ENCODE data around the gene PCED1A.

Gene PCED1A

GRCh38 chr20:2872459-2873009, 32.1 kb upstream of the PCED1A start:
- Mint-ChIP-seq H3K9me3 (no peaks in the 10 kb centered on the region), H3K4me3 (peak overlapping the region; percentile 94 to 95), H3K27me3 (no peaks in the 10 kb centered on the region), H3K27ac (peak overlapping the region; percentile 94 to 95), H3K4me1 (peaks cover 74% of the 10 kb centered on the region)
- ATAC-seq (peak; percentile 71), DNase-seq (peak; percentile 82 to 85)

- H3K4me3 Mint-ChIP-seq, result peak overlapping the region; percentile 94 to 95
- DNase-seq (peak in 1 of 2 donors; percentile 73), ATAC-seq (peak; percentile 48)
- peak overlapping the region in 1 of 2 donors; percentile 95 for H3K27ac Mint-ChIP-seq
- no peaks in the 10 kb centered on the region for H3K9me3 Mint-ChIP-seq
- H3K4me1 Mint-ChIP-seq, result peaks cover 78% of the 10 kb centered on the region
- no peaks in the 10 kb centered on the region for H3K27me3 Mint-ChIP-seq
Measured at GRCh38 chr20:2871661-2872458, 31.4 kb upstream of the PCED1A start.

GRCh38 chr20:2871111-2871465, 30.6 kb upstream of the PCED1A start:
- ATAC-seq (no peak), DNase-seq (no peak)
- Mint-ChIP-seq H3K9me3 (no peaks in the 10 kb centered on the region), H3K4me3 (peak overlapping the region; percentile 94 to 95), H3K27me3 (no peaks in the 10 kb centered on the region), H3K27ac (peak overlapping the region; percentile 20 to 36), H3K4me1 (peaks cover 79% of the 10 kb centered on the region)

GRCh38 chr20:2869381-2869780, 28.9 kb upstream of the PCED1A start:
- Mint-ChIP-seq H3K27ac (peak overlapping the region in 1 of 2 donors; percentile 55), H3K4me1 (peaks cover 79% of the 10 kb centered on the region), H3K27me3 (no peaks in the 10 kb centered on the region), H3K4me3 (no peak overlapping the region), H3K9me3 (no peaks in the 10 kb centered on the region)
- DNase-seq (no peak), ATAC-seq (no peak)

GRCh38 chr20:2867081-2867864, 26.8 kb upstream of the PCED1A start:
- no peaks in the 10 kb centered on the region for H3K9me3 Mint-ChIP-seq
- H3K4me3 Mint-ChIP-seq, result peak overlapping the region in 1 of 2 donors; percentile 29
- no peak for DNase-seq
- H3K27me3 Mint-ChIP-seq, result no peaks in the 10 kb centered on the region
- H3K4me1 Mint-ChIP-seq, result peaks cover 82% of the 10 kb centered on the region
- peak overlapping the region; percentile 35 to 65 for H3K27ac Mint-ChIP-seq
- no peak for ATAC-seq

GRCh38 chr20:2866236-2866635, 25.8 kb upstream of the PCED1A start:
- Mint-ChIP-seq H3K27me3 (no peaks in the 10 kb centered on the region), H3K4me3 (peak overlapping the region in 1 of 2 donors; percentile 46), H3K9me3 (no peaks in the 10 kb centered on the region), H3K27ac (no peak overlapping the region), H3K4me1 (peaks cover 73% of the 10 kb centered on the region)
- DNase-seq, result no peak
- peak; percentile 46 for ATAC-seq

- ATAC-seq (peak; percentile 90), DNase-seq (peak; percentile 67 to 72)
- Mint-ChIP-seq H3K9me3 (no peaks in the 10 kb centered on the region), H3K4me3 (peak overlapping the region in 1 of 2 donors; percentile 78), H3K27me3 (no peaks in the 10 kb centered on the region), H3K4me1 (peaks cover 67% of the 10 kb centered on the region), H3K27ac (peak overlapping the region in 1 of 2 donors; percentile 2)
Measured at GRCh38 chr20:2865630-2866029, 25.2 kb upstream of the PCED1A start.

- DNase-seq, result no peak
- Mint-ChIP-seq H3K4me1 (peaks cover 62% of the 10 kb centered on the region), H3K27me3 (no peaks in the 10 kb centered on the region), H3K4me3 (peak overlapping the region; percentile 14 to 78), H3K27ac (peak overlapping the region in 1 of 2 donors; percentile 90), H3K9me3 (no peaks in the 10 kb centered on the region)
- no peak for ATAC-seq
Measured at GRCh38 chr20:2865101-2865500, 24.6 kb upstream of the PCED1A start.

GRCh38 chr20:2864626-2865025, 24.2 kb upstream of the PCED1A start:
- H3K4me1 Mint-ChIP-seq, result peaks cover 61% of the 10 kb centered on the region
- peak overlapping the region in 1 of 2 donors; percentile 78 for H3K4me3 Mint-ChIP-seq
- H3K27ac Mint-ChIP-seq, result no peak overlapping the region
- DNase-seq, result no peak
- H3K9me3 Mint-ChIP-seq, result no peaks in the 10 kb centered on the region
- H3K27me3 Mint-ChIP-seq, result no peaks in the 10 kb centered on the region
- no peak for ATAC-seq

GRCh38 chr20:2859330-2860121, 19.1 kb upstream of the PCED1A start:
- DNase-seq, result no peak
- Mint-ChIP-seq H3K4me1 (peaks cover 17% of the 10 kb centered on the region), H3K27me3 (no peaks in the 10 kb centered on the region), H3K27ac (no peak overlapping the region), H3K4me3 (no peak overlapping the region), H3K9me3 (no peaks in the 10 kb centered on the region)
- no peak for ATAC-seq

GRCh38 chr20:2858591-2858990, 18.1 kb upstream of the PCED1A start:
- DNase-seq, result no peak
- Mint-ChIP-seq H3K4me1 (peaks cover 8% of the 10 kb centered on the region), H3K27ac (no peak overlapping the region), H3K4me3 (no peak overlapping the region), H3K27me3 (no peaks in the 10 kb centered on the region), H3K9me3 (no peaks in the 10 kb centered on the region)
- ATAC-seq, result no peak

GRCh38 chr20:2851086-2851485, 10.6 kb upstream of the PCED1A start:
- H3K4me3 Mint-ChIP-seq, result no peak overlapping the region
- H3K27ac Mint-ChIP-seq, result no peak overlapping the region
- H3K4me1 Mint-ChIP-seq, result peaks cover 16% of the 10 kb centered on the region
- DNase-seq (no peak), ATAC-seq (no peak)
- no peaks in the 10 kb centered on the region for H3K9me3 Mint-ChIP-seq
- H3K27me3 Mint-ChIP-seq, result no peaks in the 10 kb centered on the region

- Mint-ChIP-seq H3K4me3 (no peak overlapping the region), H3K27ac (no peak overlapping the region), H3K27me3 (no peaks in the 10 kb centered on the region), H3K9me3 (no peaks in the 10 kb centered on the region), H3K4me1 (peaks cover 24% of the 10 kb centered on the region)
- DNase-seq, result no peak
- peak; percentile 19 for ATAC-seq
Measured at GRCh38 chr20:2849529-2849928, 9.1 kb upstream of the PCED1A start.

- Mint-ChIP-seq H3K27ac (peak overlapping the region in 1 of 2 donors; percentile 3), H3K4me1 (peaks cover 28% of the 10 kb centered on the region), H3K4me3 (no peak overlapping the region), H3K9me3 (no peaks in the 10 kb centered on the region), H3K27me3 (no peaks in the 10 kb centered on the region)
- ATAC-seq (no peak), DNase-seq (no peak)
Measured at GRCh38 chr20:2847802-2848201, 7.3 kb upstream of the PCED1A start.

GRCh38 chr20:2846698-2847097, 6.2 kb upstream of the PCED1A start:
- H3K9me3 Mint-ChIP-seq, result no peaks in the 10 kb centered on the region
- peaks cover 20% of the 10 kb centered on the region for H3K4me1 Mint-ChIP-seq
- no peak for ATAC-seq
- no peak overlapping the region for H3K4me3 Mint-ChIP-seq
- H3K27me3 Mint-ChIP-seq, result no peaks in the 10 kb centered on the region
- no peak for DNase-seq
- H3K27ac Mint-ChIP-seq, result no peak overlapping the region
